AML-193 (cell line): ENCODE data around the gene HYAL2.

ENCODE experiments used
- DNase-seq, 2 experiments: peaks; one replicate each; lab custom pipeline; 2025; lab: John Stamatoyannopoulos, UW

HYAL2 gene

DNA sequence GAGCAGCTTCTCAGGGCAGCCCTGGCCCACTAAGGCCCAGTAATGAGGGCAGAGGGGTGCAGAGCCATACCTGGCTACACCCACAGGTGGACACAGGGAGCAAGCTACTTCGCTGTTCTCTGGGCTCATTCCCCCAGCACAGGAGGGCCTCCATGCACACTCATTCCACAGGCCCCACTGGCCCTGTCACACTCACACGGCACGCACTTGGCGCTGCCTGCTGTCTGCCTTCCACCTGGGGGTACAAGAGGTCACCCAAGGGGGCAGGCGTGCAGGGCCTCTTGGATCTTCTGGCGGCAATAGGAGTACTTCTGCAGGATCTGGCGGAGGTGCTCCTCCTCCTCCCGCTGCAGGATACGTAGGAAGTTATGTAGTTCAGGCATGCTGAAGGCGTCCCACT lies 7.8 kb upstream of the HYAL2 start:
- no peak for DNase-seq

DNA sequence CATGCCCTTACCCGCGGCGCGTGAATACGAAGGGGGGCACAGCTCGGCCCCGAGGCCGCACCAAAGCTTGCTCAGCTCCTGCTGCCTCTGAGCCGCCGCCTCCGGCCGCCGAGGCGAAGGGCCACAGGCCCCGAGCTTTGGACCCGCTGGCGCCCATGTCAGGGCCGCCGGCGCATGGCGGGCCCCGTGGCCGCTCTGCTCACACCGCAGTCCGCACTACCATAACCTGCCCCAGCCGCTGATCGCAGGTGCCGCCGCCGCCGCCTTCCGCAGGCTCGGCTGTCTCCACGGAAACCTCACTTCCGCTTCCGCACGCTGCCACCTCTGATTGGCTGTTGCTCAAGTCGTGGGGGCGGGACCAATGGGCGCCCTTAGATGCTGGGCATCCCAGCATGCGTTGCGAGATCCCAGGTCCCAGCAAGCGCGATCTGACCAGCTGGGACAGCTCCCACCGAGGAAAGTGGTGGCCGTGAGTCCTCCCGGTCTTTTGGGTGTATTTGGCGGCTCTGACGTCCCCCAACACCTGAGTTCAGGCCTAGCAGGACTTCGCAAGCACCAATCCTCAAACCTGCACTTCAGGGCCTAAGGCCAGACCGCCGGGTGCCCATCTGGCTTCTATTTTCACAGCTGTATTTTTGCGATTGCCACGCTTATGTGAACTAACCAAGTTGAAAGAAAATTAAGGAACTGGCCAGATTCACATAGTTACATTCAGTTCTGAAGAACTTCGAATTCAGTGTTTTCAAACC lies 5.6 kb upstream of the HYAL2 start, which contains the start of gene TUSC2:
Gene TUSC2 (minus strand): TSS at position 281 of the 749 bp plus-strand sequence. CDS start 124 bp downstream, at position 157.
- DNase-seq = peak; percentile 98 to 99

- no peak for DNase-seq
Observed at GRCh38 chr3:50327129-50327528, 4.6 kb upstream of the HYAL2 start.

GRCh38 chr3:50326182-50326541 lies 3.6 kb upstream of the HYAL2 start:
- no peak for DNase-seq

DNA sequence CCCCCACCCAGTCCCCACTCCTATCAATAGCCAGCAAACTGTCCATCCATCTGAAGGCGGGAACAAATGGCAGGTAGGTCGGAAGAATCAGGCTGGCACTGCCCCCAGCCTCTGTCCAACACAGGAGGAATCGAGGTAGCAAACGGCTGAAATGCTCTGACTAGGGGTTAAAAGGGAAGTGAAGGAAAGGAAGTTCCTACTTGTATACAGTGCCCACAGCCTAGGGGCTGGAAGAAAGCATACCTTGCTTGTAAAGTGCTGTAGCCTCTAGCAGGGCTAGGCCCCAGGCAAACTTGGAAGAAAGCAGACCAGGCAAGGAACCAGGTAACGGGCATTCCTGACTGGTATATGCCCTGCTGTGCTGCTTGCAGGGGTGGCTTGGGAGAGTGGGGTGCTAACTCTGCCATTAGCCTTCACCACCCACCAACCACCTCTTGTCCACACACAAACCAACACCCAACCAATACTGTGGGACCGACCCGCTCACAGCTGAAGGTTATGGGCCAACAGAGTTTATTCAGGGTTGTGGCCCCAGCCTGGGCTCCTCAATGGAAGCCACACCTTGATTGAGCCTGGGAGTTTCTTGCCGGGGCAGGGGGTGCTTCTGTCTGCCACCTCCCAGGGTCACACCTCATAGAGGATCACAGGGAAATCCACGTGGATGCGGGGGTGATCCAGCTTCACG lies 3.1 kb upstream of the HYAL2 start:
- DNase-seq = peak; percentile 9 to 31

GRCh38 chr3:50325113-50325480 lies 2.6 kb upstream of the HYAL2 start:
- DNase-seq = no peak

DNA sequence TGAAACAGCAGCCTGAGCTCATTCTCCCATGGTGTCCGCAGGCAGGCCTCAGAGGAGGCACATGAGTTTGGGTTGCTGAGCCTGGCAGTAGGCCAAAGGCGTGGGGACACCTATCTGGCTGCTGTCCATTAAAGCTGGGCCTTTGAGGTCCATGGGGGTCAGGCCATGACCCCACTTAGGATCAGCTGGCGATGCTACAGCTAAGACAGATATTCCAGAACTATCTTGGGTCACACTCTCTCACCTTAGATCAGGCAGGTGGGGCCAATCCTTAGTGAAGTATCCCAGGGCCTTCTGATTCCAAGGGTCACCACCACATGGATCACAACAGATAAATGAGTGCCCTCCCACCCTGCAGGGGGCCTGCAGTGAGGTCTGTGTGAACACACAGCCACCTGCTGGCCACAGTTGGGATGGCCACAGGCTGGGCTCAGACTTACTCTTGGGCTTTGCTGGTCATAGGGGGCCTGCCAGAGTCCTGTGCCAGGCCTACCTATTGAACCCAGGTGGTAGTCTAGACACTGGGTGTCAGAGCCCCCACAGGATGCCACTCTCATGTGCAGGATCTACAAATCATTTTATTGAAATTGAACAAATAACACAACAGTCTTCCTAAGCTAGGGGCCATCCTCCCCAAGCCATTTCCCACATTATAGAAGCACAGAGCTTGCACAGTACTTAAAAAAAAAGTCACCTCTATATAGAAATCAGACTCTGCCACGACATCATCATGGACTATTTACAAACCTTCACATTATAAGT lies 2.0 kb upstream of the HYAL2 start:
- peak; percentile 58 to 68 for DNase-seq

DNA sequence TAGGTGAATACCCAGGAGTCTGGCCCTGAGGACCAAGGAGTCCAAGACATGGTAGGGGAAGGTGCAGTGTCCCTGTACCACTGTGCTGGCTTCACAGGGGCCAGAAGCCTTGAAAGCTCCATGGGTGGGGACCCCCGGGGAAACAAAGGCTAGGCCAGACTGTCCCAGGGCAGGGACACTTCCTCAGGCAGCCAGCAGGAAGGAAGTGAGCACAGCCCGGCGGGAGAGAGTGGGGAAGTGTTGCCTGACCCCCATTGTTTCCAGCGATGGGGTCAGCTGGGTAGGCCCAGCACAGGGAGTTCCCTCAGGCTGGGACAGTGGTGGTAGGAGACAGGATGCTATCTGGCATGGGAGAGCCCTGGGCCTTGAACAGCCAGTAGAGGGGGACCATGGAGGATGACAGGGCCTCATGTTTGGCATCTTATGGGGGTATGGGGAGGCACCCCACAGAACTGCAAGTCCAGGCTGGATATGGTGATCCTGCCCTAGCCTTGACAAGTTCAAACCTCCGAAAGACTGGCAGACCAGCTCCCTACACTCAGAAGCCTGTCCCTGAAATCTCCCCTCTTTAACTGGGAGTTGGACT lies 1.2 kb upstream of the HYAL2 start:
- no peak for DNase-seq

DNA sequence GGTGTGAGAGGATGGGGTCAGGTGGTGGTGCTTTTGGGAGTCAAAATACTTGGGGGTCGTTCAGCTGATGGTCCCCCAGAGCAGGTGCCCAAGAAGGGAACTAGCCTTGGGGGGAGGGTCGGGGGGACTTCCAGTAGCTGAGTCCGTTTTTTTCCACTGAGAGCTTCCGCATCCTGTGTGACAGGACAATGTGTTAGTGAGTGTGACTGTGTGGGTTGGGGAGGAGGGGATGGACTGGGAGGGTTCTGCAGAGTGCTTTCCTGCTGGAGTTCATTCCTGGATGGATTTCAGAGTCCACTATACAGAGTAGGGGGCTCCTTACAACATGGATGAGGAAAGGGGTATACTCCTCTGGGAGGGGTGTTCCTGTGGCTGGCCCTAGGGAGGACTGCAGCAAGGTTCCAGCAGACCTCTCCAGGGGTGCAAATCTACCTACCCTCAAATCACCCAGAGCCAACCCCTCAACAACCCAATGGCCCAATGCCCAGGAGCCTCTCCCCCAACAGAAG lies 601 bp upstream of the HYAL2 start:
- no peak for DNase-seq

DNA sequence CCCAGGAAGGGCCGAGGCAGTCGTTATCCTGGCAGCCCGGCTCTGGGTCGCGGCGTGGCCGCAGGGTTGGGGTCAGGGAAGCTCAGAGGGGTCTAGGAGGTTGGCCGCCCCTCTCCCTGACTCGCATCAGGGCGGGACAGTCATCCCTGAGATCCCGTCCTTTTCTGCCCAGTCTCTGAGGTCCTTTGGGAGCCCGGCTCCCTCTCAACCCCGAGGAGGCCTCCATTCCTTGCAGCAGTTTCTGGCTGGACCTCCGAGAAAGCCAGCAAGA lies 495 bp downstream of the HYAL2 start:
- no peak for DNase-seq

GRCh38 chr3:50321336-50322114 lies 1.0 kb downstream of the HYAL2 start:
- peak; percentile 83 to 86 for DNase-seq

DNA sequence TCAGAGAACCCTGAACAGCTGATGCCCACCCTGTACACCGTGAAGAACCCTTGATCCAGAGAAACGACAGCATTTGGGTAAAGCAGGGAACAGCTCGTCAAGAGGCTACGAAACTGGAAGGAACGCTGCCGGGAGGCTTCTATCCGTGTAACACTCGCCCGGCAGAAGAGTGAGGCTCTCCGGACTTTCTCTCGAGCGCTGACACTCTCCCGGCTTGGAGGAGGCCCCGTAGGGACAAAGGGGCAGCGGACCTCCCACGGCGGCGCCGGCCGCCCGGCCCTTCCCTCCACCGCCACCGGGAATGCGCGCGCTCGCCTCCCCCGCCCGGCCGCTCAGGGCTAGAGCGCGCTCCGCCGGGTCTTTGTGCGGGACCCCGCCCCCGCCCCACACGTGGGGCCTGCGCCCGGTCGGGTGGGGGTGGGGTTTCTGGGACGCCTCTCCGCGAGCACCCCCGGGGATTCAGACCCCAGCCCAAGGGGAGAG lies 1.7 kb downstream of the HYAL2 start:
- peak; percentile 55 to 56 for DNase-seq

GRCh38 chr3:50319894-50320625 lies 2.5 kb downstream of the HYAL2 start:
- DNase-seq = no peak

DNA sequence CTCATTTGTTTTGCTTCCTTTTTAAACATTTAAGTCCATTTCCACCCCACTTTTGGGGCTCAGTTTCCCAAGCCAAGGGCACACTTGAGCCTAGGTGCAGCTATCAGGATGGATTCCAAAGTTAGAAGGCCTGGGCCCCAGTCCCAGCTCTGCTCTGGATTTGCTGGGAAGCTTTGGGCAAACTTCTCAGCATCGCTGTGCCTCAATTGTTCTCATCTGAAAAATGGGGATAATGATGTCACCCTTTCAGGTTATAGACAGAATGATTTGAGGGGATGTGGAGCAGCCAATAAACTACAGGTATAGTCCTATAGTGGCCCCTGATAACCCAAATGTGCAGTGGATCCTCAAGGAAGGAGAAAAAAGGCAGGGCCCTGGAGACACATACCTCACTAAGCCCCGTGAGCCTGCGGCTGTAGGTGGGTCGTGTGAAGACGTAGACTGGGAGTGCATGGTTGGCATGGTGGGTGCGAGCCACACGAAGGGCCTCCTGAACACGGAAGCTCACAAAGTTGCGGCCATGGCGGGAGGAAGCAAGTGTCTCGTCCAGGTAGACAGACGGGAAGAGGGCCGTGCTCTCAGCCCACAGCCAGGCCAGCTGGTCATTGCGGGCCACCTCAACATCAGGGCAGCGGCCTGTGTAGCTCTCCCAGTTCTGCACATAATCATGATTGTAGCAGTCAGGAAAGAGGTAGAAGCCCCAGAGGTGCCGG lies 3.2 kb downstream of the HYAL2 start:
- DNase-seq = no peak

DNA sequence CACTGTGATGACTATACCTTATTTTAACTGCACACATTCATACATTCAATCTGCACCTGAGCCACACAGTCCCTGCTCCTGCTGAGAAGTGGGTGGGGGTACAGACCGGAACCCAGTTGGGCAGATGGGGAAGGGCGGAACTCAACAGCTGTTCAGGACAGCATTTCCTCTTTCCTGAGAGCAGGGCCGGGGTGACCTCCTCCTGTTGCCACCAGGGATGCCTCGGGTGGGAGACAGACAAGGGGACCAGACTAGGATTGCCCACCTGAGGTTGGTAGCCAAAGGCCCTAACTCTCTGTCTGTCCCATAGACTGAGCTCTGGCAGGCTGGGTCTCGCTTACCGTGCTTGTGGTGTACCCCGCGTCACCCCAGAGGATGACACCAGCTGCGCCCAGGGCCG lies 3.9 kb downstream of the HYAL2 start:
- no peak for DNase-seq

GRCh38 chr3:50318163-50318562 lies 4.4 kb downstream of the HYAL2 start:
- DNase-seq = no peak

GRCh38 chr3:50317300-50317699 lies 5.2 kb downstream of the HYAL2 start:
- no peak for DNase-seq

DNA sequence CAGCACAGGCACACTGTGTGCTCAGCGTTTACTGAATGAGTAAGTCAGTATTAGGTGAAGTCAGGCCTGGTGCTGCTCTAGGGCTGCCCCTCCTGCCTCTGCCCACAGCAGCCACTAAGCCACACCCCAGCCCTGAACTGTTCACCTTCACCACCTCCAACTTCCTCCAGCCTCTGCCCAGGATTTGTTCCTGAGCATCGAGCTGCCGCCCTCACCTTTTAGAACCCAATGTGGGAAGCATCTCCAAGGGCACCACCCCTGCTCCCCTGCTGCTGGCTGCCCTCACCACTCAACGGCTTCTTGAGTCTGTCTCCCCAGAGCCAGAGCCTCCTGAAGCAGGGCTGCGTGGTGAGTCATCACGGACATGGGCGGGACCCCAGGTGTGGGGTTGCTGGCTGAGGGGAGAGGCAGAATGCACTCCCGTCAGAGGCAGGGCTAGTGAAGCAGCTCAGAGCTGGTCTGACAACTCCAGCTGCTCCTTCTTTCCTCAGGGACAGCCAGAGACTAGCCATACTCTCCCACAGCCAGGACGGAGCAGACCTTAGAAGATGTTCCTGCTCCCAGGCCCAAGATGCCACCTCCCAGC lies 5.8 kb downstream of the HYAL2 start:
- DNase-seq = no peak

GRCh38 chr3:50314816-50315215 lies 7.7 kb downstream of the HYAL2 start:
- DNase-seq = no peak

- DNase-seq = no peak
Observed at GRCh38 chr3:50314342-50314741, 8.2 kb downstream of the HYAL2 start.
